Measurements from ENCODE around the gene AVPR2.

DNA sequence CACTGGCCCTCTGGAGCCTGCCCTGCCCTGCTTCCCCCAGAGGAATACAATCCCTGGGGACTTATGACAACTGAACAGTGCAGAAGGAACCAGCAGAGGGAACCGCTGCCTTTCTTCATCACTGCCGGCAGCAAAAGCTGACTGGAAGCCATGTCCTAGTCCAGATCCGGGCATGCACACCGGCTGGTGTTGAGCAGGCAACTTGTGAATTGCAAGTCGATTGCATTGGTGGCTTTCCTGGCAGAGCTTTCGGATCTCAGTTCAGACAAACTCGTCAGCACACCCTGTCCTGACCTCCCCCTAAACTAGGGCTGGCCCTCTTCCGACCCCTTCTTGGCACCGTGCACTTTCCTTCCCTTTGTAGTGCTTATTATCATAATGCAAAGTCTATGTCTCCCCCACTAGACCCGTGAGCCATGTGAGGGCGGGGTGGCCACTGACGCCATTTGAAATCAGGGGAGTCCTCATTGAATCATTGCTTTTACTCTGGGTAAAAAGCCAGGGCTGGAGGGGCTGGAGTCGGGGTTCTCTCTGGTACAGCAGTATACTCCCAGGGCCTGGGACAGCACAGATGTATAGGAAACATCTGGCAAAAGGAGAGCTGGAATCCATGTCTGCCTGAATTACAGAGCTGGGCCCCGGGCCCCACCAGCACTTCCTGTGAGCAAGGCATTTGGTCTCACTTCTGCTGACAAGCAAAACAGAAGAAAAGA, 19.8 kb downstream of the AVPR2 start:
- TF ChIP-seq, protein P1, sequence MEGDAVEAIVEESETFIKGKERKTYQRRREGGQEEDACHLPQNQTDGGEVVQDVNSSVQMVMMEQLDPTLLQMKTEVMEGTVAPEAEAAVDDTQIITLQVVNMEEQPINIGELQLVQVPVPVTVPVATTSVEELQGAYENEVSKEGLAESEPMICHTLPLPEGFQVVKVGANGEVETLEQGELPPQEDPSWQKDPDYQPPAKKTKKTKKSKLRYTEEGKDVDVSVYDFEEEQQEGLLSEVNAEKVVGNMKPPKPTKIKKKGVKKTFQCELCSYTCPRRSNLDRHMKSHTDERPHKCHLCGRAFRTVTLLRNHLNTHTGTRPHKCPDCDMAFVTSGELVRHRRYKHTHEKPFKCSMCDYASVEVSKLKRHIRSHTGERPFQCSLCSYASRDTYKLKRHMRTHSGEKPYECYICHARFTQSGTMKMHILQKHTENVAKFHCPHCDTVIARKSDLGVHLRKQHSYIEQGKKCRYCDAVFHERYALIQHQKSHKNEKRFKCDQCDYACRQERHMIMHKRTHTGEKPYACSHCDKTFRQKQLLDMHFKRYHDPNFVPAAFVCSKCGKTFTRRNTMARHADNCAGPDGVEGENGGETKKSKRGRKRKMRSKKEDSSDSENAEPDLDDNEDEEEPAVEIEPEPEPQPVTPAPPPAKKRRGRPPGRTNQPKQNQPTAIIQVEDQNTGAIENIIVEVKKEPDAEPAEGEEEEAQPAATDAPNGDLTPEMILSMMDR (IDR thresholded peaks at IDR 0.05 in 2 of 3, conservative IDR thresholded peaks at IDR 0.05 in 1 of 3; ENCODE audit: insufficient read depth in 2 of 3, low read depth in 1 of 3, low read length in 3 of 3) = peak; percentile 58 to 60 (median 59)
- TF ChIP-seq TRIM28 (IDR thresholded peaks at IDR 0.05) = no peak
- no peak for TF ChIP-seq EZH2 (IDR thresholded peaks at IDR 0.05; ENCODE audit: borderline replicate concordance, low read depth, low read length)
- no peak for TF ChIP-seq YY1 (IDR thresholded peaks at IDR 0.05; ENCODE audit: borderline replicate concordance in 1 of 3, control insufficient read depth in 1 of 3, extremely low read depth in 1 of 3, insufficient read depth in 3 of 3, insufficient read length in 1 of 3, insufficient replicate concordance in 2 of 3, low read depth in 1 of 3, low read length in 2 of 3)
- TF ChIP-seq SIRT6 (IDR thresholded peaks at IDR 0.05; ENCODE audit: low read depth, low read length) = no peak
- no peak for TF ChIP-seq POLR2AphosphoS5 (IDR thresholded peaks at IDR 0.05; ENCODE audit: control insufficient read depth, insufficient read depth, low read depth, low read length)
- no peak for TF ChIP-seq PHF8 (IDR thresholded peaks at IDR 0.05; ENCODE audit: borderline replicate concordance, low read length)
- TF ChIP-seq ZNF384 (IDR thresholded peaks at IDR 0.05; ENCODE audit: low read depth, low read length) = no peak
- TF ChIP-seq BACH1 (tag; IDR thresholded peaks at IDR 0.05) = no peak
- TF ChIP-seq NFXL1 (CRISPR knock-in tag; IDR thresholded peaks at IDR 0.05) = no peak
- TF ChIP-seq ELF1 (tag; IDR thresholded peaks at IDR 0.05) = no peak

Measured in K562 (cell line).